Right atrium auricular region (tissue), 2 donors: ENCODE measurements around the gene PIGL. TPM values are rescaled to one million over a fixed set of nuclear protein-coding genes. Genes with fewer than 3 reads are reported as not detected.

Source experiments
- DNase-seq: peaks from one replicate; pipeline ENCODE4 v3.0.0-alpha.2; 2019; ENCODE audit warnings: low spot score
- H3K27ac ChIP-seq, 2 donors: fragments of 200-600 bp; sonication (generic); 1 replicate in 1 of 2; 2 replicates in 1 of 2; pipeline ENCODE4 v1.5.1; 2016 to 2019
- H3K27me3 ChIP-seq, 2 donors: fragments of 200-600 bp; sonication (generic); one replicate each; pipeline versions ENCODE4 v1.5.1 to v1.6.0; 2017 to 2019
- H3K36me3 ChIP-seq: fragments of 200-600 bp; sonication (generic); one replicate; pipeline ENCODE4 v1.5.1; 2016
- H3K4me1 ChIP-seq, 2 donors: fragments of 200-600 bp; sonication (generic); one replicate each; pipeline versions ENCODE4 v1.5.1 to v1.6.0; 2017 to 2019
- H3K4me3 ChIP-seq, 2 donors: fragments of 200-600 bp; sonication (generic); 1 replicate in 1 of 2; 2 replicates in 1 of 2; pipeline ENCODE4 v1.5.1; 2017 to 2019; ENCODE audit warnings: mild to moderate bottlenecking in 1 of 2, moderate library complexity in 1 of 2
- H3K9me3 ChIP-seq, 2 donors: fragments of 200-600 bp; sonication (generic); one replicate each; pipeline ENCODE4 v1.5.1; 2019
- CTCF ChIP-seq, 2 donors: fragments of 200-600 bp; sonication (generic); IDR thresholded peaks; one replicate each; pipeline ENCODE4 v1.5.1; 2019; ENCODE audit warnings: antibody characterized with exemption in 2 of 2
- total RNA-seq, 2 donors: library from RNA; depleted of rRNA; stranded (reverse); fragments of >200 nt; gene quantifications; one replicate each; pipeline ENCODE4 v1.1.0, GENCODE V29; 2016

PIGL gene
- total RNA-seq, 2 donors from 2014 or later = 10.3 to 14.0 TPM

GRCh38 chr17:16277163-16277562 is 60.2 kb downstream of the PIGL start:
- DNase-seq = no peak
- no peaks in the 10 kb centered on the region for H3K4me1 ChIP-seq
- TF ChIP-seq CTCF (IDR thresholded peaks at IDR 0.05) = no peak
- H3K27me3 ChIP-seq = no peaks in the 10 kb centered on the region
- no peak overlapping the region for H3K27ac ChIP-seq
- H3K4me3 ChIP-seq = no peak overlapping the region
- H3K9me3 ChIP-seq = no peaks in the 10 kb centered on the region
- no peaks in the 10 kb centered on the region for H3K36me3 ChIP-seq

- no peak for TF ChIP-seq CTCF (IDR thresholded peaks at IDR 0.05)
- no peak overlapping the region for H3K4me3 ChIP-seq
- no peak overlapping the region for H3K27ac ChIP-seq
- no peaks in the 10 kb centered on the region for H3K36me3 ChIP-seq
- no peaks in the 10 kb centered on the region for H3K27me3 ChIP-seq
- peaks cover 0 to 14% of the 10 kb centered on the region in 2 donors for H3K4me1 ChIP-seq
- no peaks in the 10 kb centered on the region for H3K9me3 ChIP-seq
- no peak for DNase-seq
Measured at GRCh38 chr17:16281351-16281750, 64.3 kb downstream of the PIGL start.

GRCh38 chr17:16282522-16282921 is 65.5 kb downstream of the PIGL start:
- H3K36me3 ChIP-seq = no peaks in the 10 kb centered on the region
- H3K27ac ChIP-seq = no peak overlapping the region
- H3K4me3 ChIP-seq = no peak overlapping the region
- peaks cover 0 to 26% of the 10 kb centered on the region in 2 donors for H3K4me1 ChIP-seq
- no peaks in the 10 kb centered on the region for H3K27me3 ChIP-seq
- no peak for TF ChIP-seq CTCF (IDR thresholded peaks at IDR 0.05)
- H3K9me3 ChIP-seq = no peaks in the 10 kb centered on the region
- DNase-seq = no peak

GRCh38 chr17:16283705-16284104 is 66.7 kb downstream of the PIGL start:
- peaks cover 0 to 37% of the 10 kb centered on the region in 2 donors for H3K4me1 ChIP-seq
- H3K27ac ChIP-seq = no peak overlapping the region
- TF ChIP-seq CTCF (IDR thresholded peaks at IDR 0.05) = no peak
- no peaks in the 10 kb centered on the region for H3K36me3 ChIP-seq
- DNase-seq = no peak
- H3K27me3 ChIP-seq = no peaks in the 10 kb centered on the region
- no peak overlapping the region for H3K4me3 ChIP-seq
- H3K9me3 ChIP-seq = no peaks in the 10 kb centered on the region

GRCh38 chr17:16285646-16286008 is 68.6 kb downstream of the PIGL start:
- Histone ChIP-seq H3K4me1 (peaks cover 0 to 37% of the 10 kb centered on the region in 2 donors), H3K4me3 (peak overlapping the region in 1 of 2 donors; percentile 19), H3K27me3 (no peaks in the 10 kb centered on the region), H3K9me3 (no peaks in the 10 kb centered on the region), H3K27ac (peak overlapping the region; percentile 89 to 90), H3K36me3 (no peaks in the 10 kb centered on the region)
- TF ChIP-seq CTCF (IDR thresholded peaks at IDR 0.05) = peak; percentile 15 to 55
- no peak for DNase-seq
